Neural cell (in vitro differentiated cells): ENCODE measurements around the gene KCTD16. TPM values are rescaled to one million over a fixed set of nuclear protein-coding genes. Genes with fewer than 3 reads are reported as not detected.

Experiments
- H2AFZ ChIP-seq: fragments of 200-600, 300-800 bp; sonication (generic), shearing (Covaris generic); 2 replicates; pipeline ENCODE4 v1.6.0; 2014; ENCODE audit warnings: low read depth, mild to moderate bottlenecking, antibody characterized with exemption, low read length, moderate library complexity
- H3F3A ChIP-seq: fragments of 200-600 bp; shearing (Covaris generic); 2 replicates; pipeline ENCODE4 v1.6.1; 2016; ENCODE audit warnings: mild to moderate bottlenecking, moderate library complexity, mixed read lengths, antibody characterized with exemption, low read length; ENCODE audit not compliant: insufficient read depth, poor library complexity, severe bottlenecking
- H3K27ac ChIP-seq: fragments of 200-600, 300-800 bp; sonication (generic), shearing (Covaris generic); 2 replicates; pipeline ENCODE4 v1.5.1; 2014; ENCODE audit warnings: mild to moderate bottlenecking, low read length, moderate library complexity
- H3K27me3 ChIP-seq: fragments of 300-800, 200-600 bp; sonication (generic), shearing (Covaris generic); 2 replicates; pipeline ENCODE4 v1.6.0; 2014; ENCODE audit warnings: mild to moderate bottlenecking, low read depth, low read length, moderate library complexity; ENCODE audit not compliant: insufficient read depth
- H3K36me3 ChIP-seq: fragments of 300-800, 200-600 bp; sonication (generic), shearing (Covaris generic); 2 replicates; pipeline ENCODE4 v1.5.1; 2014; ENCODE audit warnings: mild to moderate bottlenecking, antibody characterized with exemption, low read length, moderate library complexity; ENCODE audit not compliant: insufficient read depth
- H3K4me2 ChIP-seq: fragments of 300-800, 200-600 bp; sonication (generic), shearing (Covaris generic); 2 replicates; pipeline ENCODE4 v1.6.0; 2014; ENCODE audit warnings: mild to moderate bottlenecking, low read length
- H3K4me3 ChIP-seq: fragments of 300-800, 200-600 bp; sonication (generic), shearing (Covaris generic); 2 replicates; pipeline ENCODE4 v1.5.1; 2014; ENCODE audit warnings: mild to moderate bottlenecking, low read length, moderate library complexity
- H3K79me2 ChIP-seq: fragments of 200-600 bp; shearing (Covaris generic); replicated peaks from 2 replicates; pipeline ENCODE4 v1.6.0; 2014; ENCODE audit warnings: mild to moderate bottlenecking, low read length, moderate library complexity; ENCODE audit not compliant: insufficient read depth
- H3K9ac ChIP-seq: fragments of 300-800, 200-600 bp; sonication (generic), shearing (Covaris generic); 2 replicates; pipeline ENCODE4 v1.6.1; 2016; ENCODE audit warnings: mild to moderate bottlenecking, low read length, mixed read lengths
- H3K9me2 ChIP-seq: fragments of 200-600 bp; shearing (Covaris generic); 2 replicates; pipeline ENCODE4 v1.6.1; 2016; ENCODE audit warnings: mild to moderate bottlenecking, low read length, mixed read lengths; ENCODE audit not compliant: insufficient read depth
- H3K9me3 ChIP-seq: fragments of 200-600, 300-800 bp; sonication (generic), shearing (Covaris generic); 2 replicates; pipeline ENCODE4 v1.6.1; 2016; ENCODE audit warnings: mild to moderate bottlenecking, mixed run types, low read length, moderate library complexity, mixed read lengths
- H4K20me1 ChIP-seq: fragments of 200-600 bp; shearing (Covaris generic); 2 replicates; pipeline ENCODE4 v1.6.1; 2016; ENCODE audit warnings: mild to moderate bottlenecking, mixed run types; ENCODE audit not compliant: insufficient read depth
- EP300 ChIP-seq: fragments of 450-650 bp; conservative IDR thresholded peaks from 2 replicates; pipeline ENCODE4 v1.6.1; 2014; ENCODE audit warnings: antibody characterized with exemption, mild to moderate bottlenecking, moderate library complexity; ENCODE audit not compliant: poor library complexity, severe bottlenecking
- EZH2 ChIP-seq: fragments of 200-600, 300-800 bp; shearing (Covaris generic), sonication (generic); IDR thresholded peaks from 2 replicates; pipeline ENCODE4 v1.6.1; 2014; ENCODE audit warnings: antibody characterized with exemption, low read length, borderline replicate concordance, mild to moderate bottlenecking; ENCODE audit not compliant: insufficient read depth, poor library complexity, severe bottlenecking
- MXI1 ChIP-seq: fragments of 450-650 bp; conservative IDR thresholded peaks from 2 replicates; pipeline ENCODE4 v1.6.1; 2014; ENCODE audit warnings: antibody characterized with exemption, mild to moderate bottlenecking; ENCODE audit not compliant: poor library complexity, severe bottlenecking
- POLR2AphosphoS5 ChIP-seq: IDR thresholded peaks from 2 replicates; pipeline ENCODE4 v1.6.1; 2012
- RAD21 ChIP-seq: fragments of 450-650 bp; conservative IDR thresholded peaks from 2 replicates; pipeline ENCODE4 v1.6.1; 2014; ENCODE audit warnings: antibody characterized with exemption, mild to moderate bottlenecking, moderate library complexity
- SMC3 ChIP-seq: fragments of 450-650 bp; conservative IDR thresholded peaks from 2 replicates; pipeline ENCODE4 v1.6.1; 2014; ENCODE audit warnings: antibody characterized with exemption, mild to moderate bottlenecking, moderate library complexity; ENCODE audit not compliant: poor library complexity
- TAF1 ChIP-seq: IDR thresholded peaks from 2 replicates; pipeline ENCODE4 v1.6.1; 2012; ENCODE audit warnings: low read depth
- polyA plus RNA-seq: library from polyadenylated mRNA; depleted of rRNA; stranded (reverse); fragments of >200 nt; gene quantifications from 2 replicates; pipeline ENCODE4 v1.2.3, GENCODE V29; 2014
- TF ChIP-seq, protein P1 (sequence below): fragments of 450-650 bp; IDR thresholded peaks from 2 replicates; pipeline ENCODE4 v1.5.1; 2014; ENCODE audit warnings: antibody characterized with exemption, mild to moderate bottlenecking, moderate library complexity; ENCODE audit not compliant: poor library complexity, severe bottlenecking
- TF ChIP-seq, protein P2 (sequence below): IDR thresholded peaks from 2 replicates; pipeline ENCODE4 v1.6.1; 2012; ENCODE audit warnings: borderline replicate concordance

The KCTD16 gene
- polyA plus RNA-seq, 1 donor from 2014 or later: 7.1 TPM

DNA sequence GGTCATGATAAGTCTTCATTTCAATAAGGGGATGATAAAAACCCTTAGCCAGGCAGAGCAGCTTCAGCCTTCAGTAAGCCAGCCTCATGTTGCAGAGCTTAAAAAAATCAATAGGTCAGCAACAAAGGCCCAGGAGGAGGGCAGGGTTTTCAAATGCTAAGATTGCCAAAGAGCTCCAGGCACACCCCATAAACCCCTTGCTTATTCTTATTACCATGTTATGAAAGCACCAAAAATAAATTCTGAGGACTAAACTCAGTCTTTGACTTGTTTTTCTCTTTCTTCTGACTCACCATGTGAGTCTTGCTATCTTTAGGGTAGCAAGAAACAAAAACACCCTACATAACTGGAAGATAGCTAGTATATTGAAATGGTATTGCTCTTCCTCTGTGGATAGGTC, 317.1 kb downstream of the KCTD16 start:
- no peak for TF ChIP-seq EP300
- TF ChIP-seq TAF1: no peak
- no peak for TF ChIP-seq SMC3
- TF ChIP-seq, protein P1, sequence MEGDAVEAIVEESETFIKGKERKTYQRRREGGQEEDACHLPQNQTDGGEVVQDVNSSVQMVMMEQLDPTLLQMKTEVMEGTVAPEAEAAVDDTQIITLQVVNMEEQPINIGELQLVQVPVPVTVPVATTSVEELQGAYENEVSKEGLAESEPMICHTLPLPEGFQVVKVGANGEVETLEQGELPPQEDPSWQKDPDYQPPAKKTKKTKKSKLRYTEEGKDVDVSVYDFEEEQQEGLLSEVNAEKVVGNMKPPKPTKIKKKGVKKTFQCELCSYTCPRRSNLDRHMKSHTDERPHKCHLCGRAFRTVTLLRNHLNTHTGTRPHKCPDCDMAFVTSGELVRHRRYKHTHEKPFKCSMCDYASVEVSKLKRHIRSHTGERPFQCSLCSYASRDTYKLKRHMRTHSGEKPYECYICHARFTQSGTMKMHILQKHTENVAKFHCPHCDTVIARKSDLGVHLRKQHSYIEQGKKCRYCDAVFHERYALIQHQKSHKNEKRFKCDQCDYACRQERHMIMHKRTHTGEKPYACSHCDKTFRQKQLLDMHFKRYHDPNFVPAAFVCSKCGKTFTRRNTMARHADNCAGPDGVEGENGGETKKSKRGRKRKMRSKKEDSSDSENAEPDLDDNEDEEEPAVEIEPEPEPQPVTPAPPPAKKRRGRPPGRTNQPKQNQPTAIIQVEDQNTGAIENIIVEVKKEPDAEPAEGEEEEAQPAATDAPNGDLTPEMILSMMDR: no peak
- TF ChIP-seq RAD21: no peak
- no peak for TF ChIP-seq MXI1
- TF ChIP-seq, protein P2, sequence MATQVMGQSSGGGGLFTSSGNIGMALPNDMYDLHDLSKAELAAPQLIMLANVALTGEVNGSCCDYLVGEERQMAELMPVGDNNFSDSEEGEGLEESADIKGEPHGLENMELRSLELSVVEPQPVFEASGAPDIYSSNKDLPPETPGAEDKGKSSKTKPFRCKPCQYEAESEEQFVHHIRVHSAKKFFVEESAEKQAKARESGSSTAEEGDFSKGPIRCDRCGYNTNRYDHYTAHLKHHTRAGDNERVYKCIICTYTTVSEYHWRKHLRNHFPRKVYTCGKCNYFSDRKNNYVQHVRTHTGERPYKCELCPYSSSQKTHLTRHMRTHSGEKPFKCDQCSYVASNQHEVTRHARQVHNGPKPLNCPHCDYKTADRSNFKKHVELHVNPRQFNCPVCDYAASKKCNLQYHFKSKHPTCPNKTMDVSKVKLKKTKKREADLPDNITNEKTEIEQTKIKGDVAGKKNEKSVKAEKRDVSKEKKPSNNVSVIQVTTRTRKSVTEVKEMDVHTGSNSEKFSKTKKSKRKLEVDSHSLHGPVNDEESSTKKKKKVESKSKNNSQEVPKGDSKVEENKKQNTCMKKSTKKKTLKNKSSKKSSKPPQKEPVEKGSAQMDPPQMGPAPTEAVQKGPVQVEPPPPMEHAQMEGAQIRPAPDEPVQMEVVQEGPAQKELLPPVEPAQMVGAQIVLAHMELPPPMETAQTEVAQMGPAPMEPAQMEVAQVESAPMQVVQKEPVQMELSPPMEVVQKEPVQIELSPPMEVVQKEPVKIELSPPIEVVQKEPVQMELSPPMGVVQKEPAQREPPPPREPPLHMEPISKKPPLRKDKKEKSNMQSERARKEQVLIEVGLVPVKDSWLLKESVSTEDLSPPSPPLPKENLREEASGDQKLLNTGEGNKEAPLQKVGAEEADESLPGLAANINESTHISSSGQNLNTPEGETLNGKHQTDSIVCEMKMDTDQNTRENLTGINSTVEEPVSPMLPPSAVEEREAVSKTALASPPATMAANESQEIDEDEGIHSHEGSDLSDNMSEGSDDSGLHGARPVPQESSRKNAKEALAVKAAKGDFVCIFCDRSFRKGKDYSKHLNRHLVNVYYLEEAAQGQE: no peak
- no peak for TF ChIP-seq POLR2AphosphoS5
- no peak for TF ChIP-seq EZH2
- Histone ChIP-seq H2AFZ (no peak overlapping the region), H3K27me3 (no peaks in the 10 kb centered on the region), H3K9me3 (no peaks in the 10 kb centered on the region), H3K4me2 (no peak overlapping the region), H3K36me3 (no peaks in the 10 kb centered on the region), H3K9ac (no peak overlapping the region), H3K9me2 (no peaks in the 10 kb centered on the region), H3F3A (no peaks in the 10 kb centered on the region), H3K4me3 (no peak overlapping the region), H4K20me1 (no peaks in the 10 kb centered on the region), H3K27ac (no peak overlapping the region), H3K79me2 (no peaks in the 10 kb centered on the region)

DNA sequence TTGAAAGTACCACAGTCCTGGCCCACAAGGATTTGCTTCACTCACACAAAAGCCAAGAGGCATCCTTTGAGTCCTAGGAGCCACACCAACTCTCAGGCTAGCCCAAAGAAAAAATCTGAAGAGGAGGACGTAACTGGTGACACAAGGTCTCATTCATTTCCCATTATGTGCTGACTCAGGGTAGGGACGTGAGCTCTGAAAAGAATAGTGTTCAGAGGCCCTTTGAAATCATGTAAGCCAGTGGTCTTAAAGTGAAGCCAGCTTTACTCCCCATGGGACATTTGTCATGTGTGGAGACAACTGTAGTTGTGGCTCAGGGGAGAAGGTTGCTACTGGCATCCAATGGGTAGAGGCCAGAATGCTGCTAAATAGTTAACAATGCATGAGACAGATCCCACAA, 332.4 kb downstream of the KCTD16 start:
- H3K27ac ChIP-seq: no peak overlapping the region
- H3K79me2 ChIP-seq: no peaks in the 10 kb centered on the region
- no peak overlapping the region for H3K4me2 ChIP-seq
- no peak overlapping the region for H3K4me3 ChIP-seq
- H3K9me3 ChIP-seq: no peaks in the 10 kb centered on the region
- H3K9ac ChIP-seq: no peak overlapping the region
- no peaks in the 10 kb centered on the region for H4K20me1 ChIP-seq
- TF ChIP-seq, protein P2: no peak
- TF ChIP-seq EZH2: no peak
- no peak for TF ChIP-seq TAF1
- TF ChIP-seq EP300: no peak
- TF ChIP-seq POLR2AphosphoS5: no peak
- TF ChIP-seq RAD21: no peak
- TF ChIP-seq, protein P1: no peak
- no peak for TF ChIP-seq SMC3
- no peak for TF ChIP-seq MXI1
- no peaks in the 10 kb centered on the region for H3K36me3 ChIP-seq
- H3F3A ChIP-seq: no peaks in the 10 kb centered on the region
- H3K27me3 ChIP-seq: no peaks in the 10 kb centered on the region
- H3K9me2 ChIP-seq: no peaks in the 10 kb centered on the region
- no peak overlapping the region for H2AFZ ChIP-seq
